B cell (primary cell): Measurements from ENCODE around the gene PDE6B. TPM values are rescaled to one million over a fixed set of nuclear protein-coding genes. Genes with fewer than 3 reads are reported as not detected.

Experiments used
- ATAC-seq: fragments of 200-7000 bp; cut with Tn5 transposase; one replicate; pipeline ENCODE4 v1.10.0; 2021; ENCODE audit warnings: low read depth, mild to moderate bottlenecking, moderate number of reproducible peaks, moderate library complexity
- CTCF ChIA-PET: fragments of 350-600 bp; sonication (Branson Sonifier 250); formaldehyde crosslinking; loops from one replicate; lab custom pipeline; 2021; ENCODE audit warnings: antibody characterized with exemption, inconsistent platforms; lab: Charles Lee
- POLR2A ChIA-PET: fragments of 350-600 bp; sonication (Branson Sonifier 250); formaldehyde crosslinking; loops from one replicate; lab custom pipeline; 2021; ENCODE audit warnings: antibody characterized with exemption; lab: Charles Lee
- DNase-seq: peaks from one replicate; pipeline ENCODE4 v3.0.0; 2013
- H2AFZ ChIP-seq: 2 replicates; pipeline ENCODE4 v1.6.1; 2012; ENCODE audit warnings: mild to moderate bottlenecking, low read depth, low read length; ENCODE audit not compliant: insufficient read depth, poor library complexity, severe bottlenecking
- H3K27ac ChIP-seq, 2 donors: 1 replicate in 1 of 2; 2 replicates in 1 of 2; pipeline ENCODE4 v1.5.1; 2012 to 2013; ENCODE audit warnings: low read length in 2 of 2, mild to moderate bottlenecking in 2 of 2, moderate library complexity in 1 of 2
- H3K27me3 ChIP-seq, 4 experiments: fragments of 200-600 bp in 1 of 4; sonication (generic) in 1 of 4; replicated peaks in 1 of 4; 1 replicate in 2 of 4; 2 replicates in 2 of 4; pipeline versions ENCODE4 v1.6.1 to v1.7.0; 2013 to 2016; ENCODE audit warnings: low read length in 3 of 4, mild to moderate bottlenecking in 2 of 4, mixed read lengths in 1 of 4, moderate library complexity in 1 of 4; ENCODE audit not compliant: insufficient read depth in 4 of 4, control insufficient read depth in 3 of 4; ENCODE audit errors: control extremely low read depth in 1 of 4
- H3K36me3 ChIP-seq, 2 experiments: replicated peaks in 1 of 2; 1 replicate in 1 of 2; 2 replicates in 1 of 2; pipeline versions ENCODE4 v1.6.1 to v1.7.1; 2013; ENCODE audit warnings: low read length in 1 of 2; ENCODE audit not compliant: insufficient read depth in 2 of 2, control insufficient read depth in 1 of 2; ENCODE audit errors: control extremely low read depth in 1 of 2, extremely low read depth in 1 of 2
- H3K4me1 ChIP-seq, 2 donors: fragments of 200-600 bp in 1 of 2; sonication (generic) in 1 of 2; 1 replicate in 1 of 2; 2 replicates in 1 of 2; pipeline versions ENCODE4 v1.5.1 to v1.6.1; 2013 to 2017; ENCODE audit warnings: low read length in 2 of 2; ENCODE audit not compliant: control insufficient read depth in 2 of 2, insufficient read depth in 2 of 2
- H3K4me2 ChIP-seq: replicated peaks from 2 replicates; pipeline ENCODE3; 2012; ENCODE audit warnings: mild to moderate bottlenecking, low read depth, low read length; ENCODE audit not compliant: poor library complexity, severe bottlenecking
- H3K4me3 ChIP-seq, 5 experiments: fragments of 200-600 bp in 1 of 5; sonication (generic) in 1 of 5; 1 replicate in 3 of 5; 2 replicates in 2 of 5; pipeline versions ENCODE4 v1.5.1 to v1.7.0; 2011 to 2016; ENCODE audit warnings: low read length in 4 of 5, mild to moderate bottlenecking in 4 of 5, low read depth in 2 of 5, control low read depth in 1 of 5, moderate library complexity in 1 of 5; ENCODE audit not compliant: insufficient read depth in 1 of 5; ENCODE audit errors: control extremely low read depth in 1 of 5, extremely low read depth in 1 of 5
- H3K79me2 ChIP-seq: fragments of 200-600 bp; sonication (generic); one replicate; pipeline ENCODE4 v1.6.0; 2016; ENCODE audit warnings: low read length; ENCODE audit not compliant: control insufficient read depth, insufficient read depth
- H3K9ac ChIP-seq: fragments of 200-600 bp; sonication (generic); 2 replicates; pipeline ENCODE4 v1.6.1; 2017; ENCODE audit warnings: mild to moderate bottlenecking, low read length, moderate library complexity
- H3K9me3 ChIP-seq, 3 donors: one replicate each; pipeline versions ENCODE4 v1.6.1 to v1.7.1; 2013; ENCODE audit warnings: low read length in 2 of 3; ENCODE audit not compliant: control insufficient read depth in 2 of 3, insufficient read depth in 1 of 3; ENCODE audit errors: control extremely low read depth in 1 of 3
- H4K20me1 ChIP-seq: 2 replicates; pipeline ENCODE4 v1.6.0; 2012; ENCODE audit warnings: mild to moderate bottlenecking, low read length; ENCODE audit not compliant: insufficient read depth, control insufficient read depth, poor library complexity, severe bottlenecking
- H3K27ac Mint-ChIP-seq: one replicate; pipeline ENCODE4 v1.8.0; 2021; ENCODE audit warnings: mixed read lengths
- H3K27me3 Mint-ChIP-seq: one replicate; pipeline ENCODE4 v1.8.0; 2021; ENCODE audit warnings: mixed read lengths
- H3K4me1 Mint-ChIP-seq: one replicate; pipeline ENCODE4 v1.8.0; 2021; ENCODE audit warnings: mixed read lengths
- H3K4me3 Mint-ChIP-seq: one replicate; pipeline ENCODE4 v1.8.0; 2021; ENCODE audit warnings: mixed read lengths
- H3K9me3 Mint-ChIP-seq: one replicate; pipeline ENCODE4 v1.8.0; 2022; ENCODE audit warnings: mixed read lengths; ENCODE audit not compliant: insufficient read depth
- CTCF ChIP-seq: fragments of 200-600 bp; IDR thresholded peaks from one replicate; pipeline ENCODE4 v1.8.0; 2022; ENCODE audit warnings: antibody characterized with exemption, mild to moderate bottlenecking
- EZH2 ChIP-seq: IDR thresholded peaks from 2 replicates; pipeline ENCODE4 v1.6.1; 2012; ENCODE audit warnings: borderline replicate concordance, low read depth, mild to moderate bottlenecking, moderate library complexity, low read length; ENCODE audit not compliant: insufficient read depth, poor library complexity, severe bottlenecking
- WGBS: methylation state at CpG from one replicate; pipeline ENCODE4 v1.1.5; 2013; ENCODE audit warnings: missing lambda C conversion rate; ENCODE audit not compliant: insufficient coverage; 5-methylcytosine and 5-hydroxymethylcytosine counted together
- intact Hi-C: fragments of 100-400 bp; cut with micrococcal nuclease; formaldehyde crosslinking; loops from one replicate; pipeline ENCODE4 v1.10.0; 2022
- polyA plus RNA-seq: library from polyadenylated mRNA; depleted of rRNA; stranded (reverse); fragments of >200 nt; gene quantifications from 2 replicates; pipeline ENCODE4 v1.2.3, GENCODE V29; 2012
- total RNA-seq, 2 donors: library from RNA; stranded (reverse); fragments of 120-200 nt in 1 of 2; gene quantifications; 1 replicate in 1 of 2; 2 replicates in 1 of 2; pipeline versions ENCODE4 v1.2.3 to v1.2.4, GENCODE V29; 2013 to 2022

PDE6B gene
- total and polyA plus RNA-seq, 2 donors (not counting 1 experiment from before 2014, with no cell fraction given) = 20.0 to 25.2 TPM

GRCh38 chr4:578451-579443 is 46.6 kb upstream of the PDE6B start:
- POLR2A ChIA-PET = no interaction called here
- Histone ChIP-seq H2AFZ (no peak overlapping the region), H3K4me3 (no peak overlapping the region), H3K9ac (no peak overlapping the region), H3K4me2 (no peak overlapping the region), H3K36me3 (no peaks in the 10 kb centered on the region), H3K9me3 (peaks cover 0 to 49% (median 7%) of the 10 kb centered on the region in 3 donors), H3K27me3 (peaks cover 0 to 41% (median 16%) of the 10 kb centered on the region in 4 experiments), H3K79me2 (no peaks in the 10 kb centered on the region), H4K20me1 (no peaks in the 10 kb centered on the region), H3K27ac (no peak overlapping the region), H3K4me1 (peaks cover 13 to 19% of the 10 kb centered on the region in 2 donors)
- H3K4me1 Mint-ChIP-seq = peaks cover 14% of the 10 kb centered on the region
- no peak for TF ChIP-seq EZH2
- CTCF ChIA-PET = no interaction called here
- DNase-seq = no peak
- no peak overlapping the region for H3K27ac Mint-ChIP-seq
- 30% methylated on average over 32 of the region's 32 CpGs for WGBS
- H3K9me3 Mint-ChIP-seq = no peaks in the 10 kb centered on the region
- ATAC-seq = no peak
- H3K4me3 Mint-ChIP-seq = no peak overlapping the region
- H3K27me3 Mint-ChIP-seq = peaks cover 47% of the 10 kb centered on the region
- intact Hi-C loops = no loop called here

GRCh38 chr4:579543-580175 is 45.7 kb upstream of the PDE6B start:
- H3K27ac Mint-ChIP-seq = no peak overlapping the region
- peaks cover 39% of the 10 kb centered on the region for H3K27me3 Mint-ChIP-seq
- no peak for ATAC-seq
- Histone ChIP-seq H3K4me2 (no peak overlapping the region), H3K9ac (no peak overlapping the region), H3K27ac (no peak overlapping the region), H3K4me3 (no peak overlapping the region), H2AFZ (no peak overlapping the region), H3K36me3 (no peaks in the 10 kb centered on the region), H4K20me1 (no peaks in the 10 kb centered on the region), H3K27me3 (peaks cover 0 to 38% (median 16%) of the 10 kb centered on the region in 4 experiments), H3K9me3 (peaks cover 1 to 46% (median 15%) of the 10 kb centered on the region in 3 donors), H3K4me1 (peaks cover 9 to 11% of the 10 kb centered on the region in 2 donors), H3K79me2 (no peaks in the 10 kb centered on the region)
- 35% methylated on average over 8 of the region's 11 CpGs for WGBS
- ChIA-PET POLR2A (no interaction called here), CTCF (no interaction called here)
- peaks cover 8% of the 10 kb centered on the region for H3K4me1 Mint-ChIP-seq
- DNase-seq = no peak
- TF ChIP-seq EZH2 (no peak), CTCF (no peak)
- no peak overlapping the region for H3K4me3 Mint-ChIP-seq
- intact Hi-C loops = no loop called here
- H3K9me3 Mint-ChIP-seq = peaks cover 3% of the 10 kb centered on the region
